Left renal cortex interstitium (tissue), 4 donors: ENCODE data around the gene MLLT6. TPM values are rescaled to one million over a fixed set of nuclear protein-coding genes. Genes with fewer than 3 reads are reported as not detected.
"Not testable (repeated sequence)": the region's sequence is repeated elsewhere in the genome, so short reads cannot be mapped to it uniquely, and the experiment has no call there.

Experiments used
- DNase-seq, 4 donors: peaks; one replicate each; pipeline ENCODE4 v3.0.0-alpha.2; 2013; ENCODE audit warnings: low read depth in 4 of 4, low spot score in 2 of 4, missing footprints in 1 of 4
- polyA plus RNA-seq, 4 donors: library from polyadenylated mRNA; unstranded; fragments of 120-200 nt; gene quantifications; one replicate each; pipeline ENCODE4 v1.2.1, GENCODE V29; 2013; ENCODE audit not compliant: insufficient read length in 4 of 4

The MLLT6 gene
- polyA plus RNA-seq, 4 donors = 57.8 to 152 (median 104) TPM

GRCh38 chr17:38725066-38725465 is 20.0 kb downstream of the MLLT6 start:
- no peak for DNase-seq

GRCh38 chr17:38726145-38726544 is 21.1 kb downstream of the MLLT6 start:
- DNase-seq = not testable (repeated sequence)

- DNase-seq = no peak
Measured at GRCh38 chr17:38727736-38728135, 22.7 kb downstream of the MLLT6 start.

- DNase-seq = no peak
Measured at GRCh38 chr17:38728290-38728831, 23.3 kb downstream of the MLLT6 start.

- DNase-seq = no peak
Measured at GRCh38 chr17:38729368-38729885, 24.4 kb downstream of the MLLT6 start.

GRCh38 chr17:38729886-38730525 is 24.9 kb downstream of the MLLT6 start, which contains the start of gene CISD3:
CISD3 (plus strand) TSS chr17:38730341; CDS start chr17:38730359, 18 bp downstream.
- DNase-seq = no peak

- DNase-seq = no peak
Measured at GRCh38 chr17:38730526-38731379, 25.7 kb downstream of the MLLT6 start.

- DNase-seq = no peak
Measured at GRCh38 chr17:38731526-38732294, 26.6 kb downstream of the MLLT6 start.

GRCh38 chr17:38732376-38733281 is 27.6 kb downstream of the MLLT6 start:
- no peak for DNase-seq

- no peak for DNase-seq
Measured at GRCh38 chr17:38733282-38733981, 28.4 kb downstream of the MLLT6 start.

- DNase-seq = no peak
Measured at GRCh38 chr17:38733982-38734973, 29.2 kb downstream of the MLLT6 start.

- DNase-seq = no peak
Measured at GRCh38 chr17:38735161-38735997, 30.3 kb downstream of the MLLT6 start.

- no peak for DNase-seq
Measured at GRCh38 chr17:38738007-38738662, 33.1 kb downstream of the MLLT6 start.

- no peak for DNase-seq
Measured at GRCh38 chr17:38738686-38739085, 33.6 kb downstream of the MLLT6 start.

- DNase-seq = no peak
Measured at GRCh38 chr17:38739305-38739704, 34.2 kb downstream of the MLLT6 start.

GRCh38 chr17:38740044-38740443 is 35.0 kb downstream of the MLLT6 start:
- DNase-seq = no peak
